HepG2 (cell line): ENCODE data around the gene CPA2. TPM values are rescaled to one million over a fixed set of nuclear protein-coding genes. Genes with fewer than 3 reads are reported as not detected.

Source experiments
- DNMT1 ChIP-seq: sonication (generic); formaldehyde crosslinking; IDR thresholded peaks from 2 replicates; pipeline ENCODE4 v1.5.1; 2020; ENCODE audit warnings: mild to moderate bottlenecking, missing genetic modification reagents
- FOXA1 ChIP-seq, 2 experiments: fragments of 450-650 bp in 1 of 2; sonication (generic) in 1 of 2; formaldehyde crosslinking in 1 of 2; IDR thresholded peaks; 2 replicates each; pipeline versions ENCODE4 v1.4.0 to v1.6.1; 2016 to 2020; ENCODE audit warnings: missing genetic modification reagents in 1 of 2
- GABPB1 ChIP-seq: IDR thresholded peaks from 2 replicates; pipeline ENCODE4 v1.6.1; 2016; ENCODE audit warnings: mild to moderate bottlenecking, missing genetic modification reagents, moderate library complexity, missing compliant biosample characterization
- NCOR1 ChIP-seq: fragments of 200-600 bp; sonication (generic); IDR thresholded peaks from 2 replicates; pipeline ENCODE4 v1.7.0; 2017; ENCODE audit warnings: antibody characterized with exemption, low read length, borderline replicate concordance
- RARG ChIP-seq: sonication (generic); formaldehyde crosslinking; IDR thresholded peaks from 2 replicates; pipeline ENCODE4 v1.4.0; 2020; ENCODE audit warnings: low read depth, mild to moderate bottlenecking, missing genetic modification reagents
- SALL1 ChIP-seq: sonication (generic); formaldehyde crosslinking; IDR thresholded peaks from 2 replicates; pipeline ENCODE4 v1.8.0; 2022; ENCODE audit warnings: mild to moderate bottlenecking, missing genetic modification reagents
- SNAI1 ChIP-seq: sonication (generic); formaldehyde crosslinking; IDR thresholded peaks from 2 replicates; pipeline ENCODE4 v1.5.0; 2020; ENCODE audit warnings: mild to moderate bottlenecking, missing genetic modification reagents, borderline replicate concordance
- TEAD2 ChIP-seq: sonication (generic); formaldehyde crosslinking; IDR thresholded peaks from 2 replicates; pipeline ENCODE4 v1.9.0; 2021; ENCODE audit warnings: missing genetic modification reagents
- TEAD3 ChIP-seq: optimal IDR thresholded peaks from 2 replicates; pipeline ENCODE3; 2016; ENCODE audit warnings: borderline replicate concordance
- YY1 ChIP-seq: IDR thresholded peaks from 2 replicates; pipeline ENCODE4 v1.6.1; 2011; ENCODE audit warnings: low read length, low read depth, moderate library complexity, mild to moderate bottlenecking; ENCODE audit not compliant: insufficient read depth, insufficient replicate concordance
- ZMYM4 ChIP-seq: sonication (generic); formaldehyde crosslinking; IDR thresholded peaks from 2 replicates; pipeline ENCODE4 v1.8.1; 2023; ENCODE audit warnings: mild to moderate bottlenecking, missing genetic modification reagents
- ZNF101 ChIP-seq: sonication (generic); formaldehyde crosslinking; IDR thresholded peaks from 2 replicates; pipeline ENCODE4 v1.4.0; 2020; ENCODE audit warnings: mild to moderate bottlenecking, low read depth, missing genetic modification reagents, borderline replicate concordance
- ZNF160 ChIP-seq: sonication (generic); formaldehyde crosslinking; IDR thresholded peaks from 2 replicates; pipeline ENCODE4 v1.8.0; 2022; ENCODE audit warnings: mild to moderate bottlenecking, inconsistent platforms, missing genetic modification reagents
- ZNF235 ChIP-seq: sonication (generic); formaldehyde crosslinking; IDR thresholded peaks from 2 replicates; pipeline ENCODE4 v1.8.1; 2023; ENCODE audit warnings: mild to moderate bottlenecking, missing genetic modification reagents, borderline replicate concordance
- ZNF564 ChIP-seq: sonication (generic); formaldehyde crosslinking; IDR thresholded peaks from 2 replicates; pipeline ENCODE4 v1.8.1; 2023; ENCODE audit warnings: mild to moderate bottlenecking, missing genetic modification reagents
- polyA plus RNA-seq, 8 experiments: library from polyadenylated mRNA; depleted of rRNA in 3 of 8; stranded (reverse) in 7 of 8; unstranded in 1 of 8; fragments of >200 nt; fragmentation: Illumina TruSeq in 4 of 8; extraction: Trizol in 4 of 8; gene quantifications; 2 replicates each; pipeline versions ENCODE4 v1.2.1 to v1.2.3, GENCODE V29; 2011 to 2016; ENCODE audit warnings: low read depth in 4 of 8, missing spikeins in 1 of 8, mixed read lengths in 1 of 8; ENCODE audit not compliant: insufficient read depth in 1 of 8
- total RNA-seq, 5 experiments: library from RNA; depleted of rRNA; stranded (reverse); fragments of >200 nt; fragmentation: Illumina TruSeq; extraction: Trizol; gene quantifications; 2 replicates each; pipeline ENCODE4 v1.2.3, GENCODE V29; 2016; ENCODE audit warnings: low read depth in 1 of 5
- TF ChIP-seq, protein P1 (sequence below): sonication (generic); formaldehyde crosslinking; IDR thresholded peaks from 2 replicates; pipeline ENCODE4 v1.9.0; 2022; ENCODE audit warnings: low read depth, missing genetic modification reagents
- TF ChIP-seq, protein P2 (sequence below): sonication (generic); formaldehyde crosslinking; IDR thresholded peaks from 2 replicates; pipeline ENCODE4 v1.5.1; 2020; ENCODE audit warnings: mild to moderate bottlenecking, missing genetic modification reagents, moderate library complexity
- TF ChIP-seq, protein P3 (sequence below): sonication (generic); formaldehyde crosslinking; IDR thresholded peaks from 2 replicates; pipeline ENCODE4 v1.5.1; 2020; ENCODE audit warnings: mild to moderate bottlenecking, missing genetic modification reagents

The CPA2 gene
- total and polyA plus RNA-seq, 2 of the 13 experiments (the other 11 are each of a cell fraction or from before 2014, with no cell fraction given): not detected

DNA sequence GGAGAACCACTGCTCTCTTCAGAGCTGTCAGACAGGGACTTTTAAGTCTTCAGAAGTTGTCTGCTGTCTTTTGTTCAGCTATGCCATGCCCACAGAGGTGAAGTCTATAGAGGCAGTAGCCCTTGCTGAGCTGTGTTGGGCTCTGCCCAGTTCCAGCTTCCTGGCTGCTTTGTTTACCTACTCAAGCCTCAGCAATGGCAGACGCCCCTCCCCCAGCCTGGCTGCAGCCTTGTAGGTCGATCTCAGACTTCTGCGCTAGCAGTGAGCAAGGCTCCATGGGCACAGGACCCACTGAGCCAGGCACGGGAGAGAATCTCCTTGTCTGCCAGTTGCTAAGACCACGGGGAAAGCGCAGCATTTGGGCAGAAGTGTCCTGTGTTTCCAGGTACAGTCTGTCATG, 12.1 kb upstream of the CPA2 start (continued):
- TF ChIP-seq TEAD2 (CRISPR knock-in tag) (no peak), DNMT1 (CRISPR knock-in tag) (no peak), RARG (no peak), ZNF564 (CRISPR knock-in tag) (no peak), TEAD3 (CRISPR knock-in tag) (peak; percentile 29), SNAI1 (no peak), FOXA1 (IDR thresholded peaks at IDR 0.05) (no peak), FOXA1 (CRISPR knock-in tag; IDR thresholded peaks at IDR 0.05) (peak; percentile 56; the same call in 1 of the 2 replicates), ZNF101 (CRISPR knock-in tag) (no peak), SALL1 (peak; percentile 39; the same call in 1 of the 2 replicates), NCOR1 (no peak), GABPB1 (CRISPR knock-in tag) (0 out of 2 replicates have a peak, but pooled peaks have one; percentile 11), ZNF160 (CRISPR knock-in tag) (no peak), ZNF235 (CRISPR knock-in tag) (no peak), ZMYM4 (CRISPR knock-in tag) (peak; percentile 49; the same call in 1 of the 2 replicates), YY1 (peak; percentile 19)
- TF ChIP-seq, protein P1, sequence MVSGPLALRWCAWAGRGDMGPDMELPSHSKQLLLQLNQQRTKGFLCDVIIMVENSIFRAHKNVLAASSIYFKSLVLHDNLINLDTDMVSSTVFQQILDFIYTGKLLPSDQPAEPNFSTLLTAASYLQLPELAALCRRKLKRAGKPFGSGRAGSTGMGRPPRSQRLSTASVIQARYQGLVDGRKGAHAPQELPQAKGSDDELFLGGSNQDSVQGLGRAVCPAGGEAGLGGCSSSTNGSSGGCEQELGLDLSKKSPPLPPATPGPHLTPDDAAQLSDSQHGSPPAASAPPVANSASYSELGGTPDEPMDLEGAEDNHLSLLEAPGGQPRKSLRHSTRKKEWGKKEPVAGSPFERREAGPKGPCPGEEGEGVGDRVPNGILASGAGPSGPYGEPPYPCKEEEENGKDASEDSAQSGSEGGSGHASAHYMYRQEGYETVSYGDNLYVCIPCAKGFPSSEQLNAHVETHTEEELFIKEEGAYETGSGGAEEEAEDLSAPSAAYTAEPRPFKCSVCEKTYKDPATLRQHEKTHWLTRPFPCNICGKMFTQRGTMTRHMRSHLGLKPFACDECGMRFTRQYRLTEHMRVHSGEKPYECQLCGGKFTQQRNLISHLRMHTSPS (CRISPR knock-in tag): 0 out of 2 replicates have a peak, but pooled peaks have one; percentile 34
- TF ChIP-seq, protein P2, sequence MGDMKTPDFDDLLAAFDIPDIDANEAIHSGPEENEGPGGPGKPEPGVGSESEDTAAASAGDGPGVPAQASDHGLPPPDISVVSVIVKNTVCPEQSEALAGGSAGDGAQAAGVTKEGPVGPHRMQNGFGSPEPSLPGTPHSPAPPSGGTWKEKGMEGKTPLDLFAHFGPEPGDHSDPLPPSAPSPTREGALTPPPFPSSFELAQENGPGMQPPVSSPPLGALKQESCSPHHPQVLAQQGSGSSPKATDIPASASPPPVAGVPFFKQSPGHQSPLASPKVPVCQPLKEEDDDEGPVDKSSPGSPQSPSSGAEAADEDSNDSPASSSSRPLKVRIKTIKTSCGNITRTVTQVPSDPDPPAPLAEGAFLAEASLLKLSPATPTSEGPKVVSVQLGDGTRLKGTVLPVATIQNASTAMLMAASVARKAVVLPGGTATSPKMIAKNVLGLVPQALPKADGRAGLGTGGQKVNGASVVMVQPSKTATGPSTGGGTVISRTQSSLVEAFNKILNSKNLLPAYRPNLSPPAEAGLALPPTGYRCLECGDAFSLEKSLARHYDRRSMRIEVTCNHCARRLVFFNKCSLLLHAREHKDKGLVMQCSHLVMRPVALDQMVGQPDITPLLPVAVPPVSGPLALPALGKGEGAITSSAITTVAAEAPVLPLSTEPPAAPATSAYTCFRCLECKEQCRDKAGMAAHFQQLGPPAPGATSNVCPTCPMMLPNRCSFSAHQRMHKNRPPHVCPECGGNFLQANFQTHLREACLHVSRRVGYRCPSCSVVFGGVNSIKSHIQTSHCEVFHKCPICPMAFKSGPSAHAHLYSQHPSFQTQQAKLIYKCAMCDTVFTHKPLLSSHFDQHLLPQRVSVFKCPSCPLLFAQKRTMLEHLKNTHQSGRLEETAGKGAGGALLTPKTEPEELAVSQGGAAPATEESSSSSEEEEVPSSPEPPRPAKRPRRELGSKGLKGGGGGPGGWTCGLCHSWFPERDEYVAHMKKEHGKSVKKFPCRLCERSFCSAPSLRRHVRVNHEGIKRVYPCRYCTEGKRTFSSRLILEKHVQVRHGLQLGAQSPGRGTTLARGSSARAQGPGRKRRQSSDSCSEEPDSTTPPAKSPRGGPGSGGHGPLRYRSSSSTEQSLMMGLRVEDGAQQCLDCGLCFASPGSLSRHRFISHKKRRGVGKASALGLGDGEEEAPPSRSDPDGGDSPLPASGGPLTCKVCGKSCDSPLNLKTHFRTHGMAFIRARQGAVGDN (CRISPR knock-in tag): peak; percentile 44; the same call in 1 of the 2 replicates
- TF ChIP-seq, protein P3, sequence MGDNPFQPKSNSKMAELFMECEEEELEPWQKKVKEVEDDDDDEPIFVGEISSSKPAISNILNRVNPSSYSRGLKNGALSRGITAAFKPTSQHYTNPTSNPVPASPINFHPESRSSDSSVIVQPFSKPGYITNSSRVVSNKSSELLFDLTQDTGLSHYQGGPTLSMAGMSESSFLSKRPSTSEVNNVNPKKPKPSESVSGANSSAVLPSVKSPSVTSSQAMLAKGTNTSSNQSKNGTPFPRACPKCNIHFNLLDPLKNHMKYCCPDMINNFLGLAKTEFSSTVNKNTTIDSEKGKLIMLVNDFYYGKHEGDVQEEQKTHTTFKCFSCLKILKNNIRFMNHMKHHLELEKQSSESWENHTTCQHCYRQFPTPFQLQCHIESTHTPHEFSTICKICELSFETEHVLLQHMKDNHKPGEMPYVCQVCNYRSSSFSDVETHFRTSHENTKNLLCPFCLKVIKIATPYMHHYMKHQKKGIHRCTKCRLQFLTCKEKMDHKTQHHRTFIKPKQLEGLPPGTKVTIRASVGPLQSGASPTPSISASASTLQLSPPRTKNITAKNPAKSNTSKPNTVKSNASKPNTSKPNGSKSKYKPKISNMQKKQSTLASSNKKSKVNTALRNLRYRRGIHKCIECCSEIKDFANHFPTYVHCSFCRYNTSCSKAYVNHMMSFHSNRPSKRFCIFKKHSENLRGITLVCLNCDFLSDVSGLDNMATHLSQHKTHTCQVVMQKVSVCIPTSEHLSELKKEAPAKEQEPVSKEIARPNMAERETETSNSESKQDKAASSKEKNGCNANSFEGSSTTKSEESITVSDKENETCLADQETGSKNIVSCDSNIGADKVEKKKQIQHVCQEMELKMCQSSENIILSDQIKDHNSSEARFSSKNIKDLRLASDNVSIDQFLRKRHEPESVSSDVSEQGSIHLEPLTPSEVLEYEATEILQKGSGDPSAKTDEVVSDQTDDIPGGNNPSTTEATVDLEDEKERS (CRISPR knock-in tag): 0 out of 2 replicates have a peak, but pooled peaks have one; percentile 16
